GM12875 (cell line): ENCODE results near the gene PCBP4.

Experiments used
- H3K4me3 ChIP-seq: one replicate; pipeline ENCODE4 v1.5.1; 2011; ENCODE audit warnings: low read depth, low read length, control low read depth
- CTCF ChIP-seq: IDR thresholded peaks from 2 replicates; pipeline ENCODE4 v1.5.1; 2011; ENCODE audit warnings: low read depth, mild to moderate bottlenecking, control low read depth, inconsistent platforms, low read length, moderate library complexity, borderline replicate concordance; ENCODE audit not compliant: insufficient read depth

Gene PCBP4

GRCh38 chr3:51945926-51946705 lies 21.1 kb downstream of the PCBP4 start:
- no peak overlapping the region for H3K4me3 ChIP-seq
- TF ChIP-seq CTCF, result no peak

GRCh38 chr3:51945031-51945840 lies 22.0 kb downstream of the PCBP4 start:
- no peak for TF ChIP-seq CTCF

GRCh38 chr3:51944451-51945021 lies 22.7 kb downstream of the PCBP4 start:
- TF ChIP-seq CTCF, result no peak
- no peak overlapping the region for H3K4me3 ChIP-seq

More at GRCh38 chr3:51945031-51945840, 22.0 kb downstream of the PCBP4 start:
- H3K4me3 ChIP-seq, result no peak overlapping the region

GRCh38 chr3:51943451-51944391 lies 23.5 kb downstream of the PCBP4 start:
- no peak for TF ChIP-seq CTCF
- no peak overlapping the region for H3K4me3 ChIP-seq

GRCh38 chr3:51942603-51943450 lies 24.4 kb downstream of the PCBP4 start:
- TF ChIP-seq CTCF, result no peak

More at GRCh38 chr3:51942603-51943450, 24.4 kb downstream of the PCBP4 start:
- H3K4me3 ChIP-seq, result peak overlapping the region; percentile 66
